Mucosa of rectum (tissue), 2 donors: Measurements from ENCODE around the gene ENTPD2.

Source experiments
- H3K27ac ChIP-seq, 2 donors: one replicate each; pipeline ENCODE4 v1.7.0; 2013; ENCODE audit warnings: inconsistent platforms in 2 of 2, low read depth in 2 of 2, low read length in 2 of 2
- H3K27me3 ChIP-seq, 2 donors: one replicate each; pipeline ENCODE4 v1.7.0; 2013; ENCODE audit warnings: low read length in 2 of 2; ENCODE audit not compliant: control insufficient read depth in 2 of 2, insufficient read depth in 2 of 2
- H3K36me3 ChIP-seq, 2 donors: one replicate each; pipeline ENCODE4 v1.7.0; 2013; ENCODE audit warnings: low read length in 2 of 2; ENCODE audit not compliant: control insufficient read depth in 2 of 2, insufficient read depth in 2 of 2
- H3K4me1 ChIP-seq, 2 donors: one replicate each; pipeline ENCODE4 v1.7.0; 2013; ENCODE audit warnings: low read length in 2 of 2, mild to moderate bottlenecking in 1 of 2; ENCODE audit not compliant: control insufficient read depth in 2 of 2, insufficient read depth in 2 of 2
- H3K4me3 ChIP-seq, 2 donors: one replicate each; pipeline ENCODE4 v1.7.0; 2013; ENCODE audit warnings: low read length in 2 of 2
- H3K9ac ChIP-seq, 2 donors: one replicate each; pipeline ENCODE4 v1.7.0; 2013; ENCODE audit warnings: low read length in 2 of 2, low read depth in 1 of 2, mild to moderate bottlenecking in 1 of 2
- H3K9me3 ChIP-seq, 2 donors: one replicate each; pipeline ENCODE4 v1.7.0; 2013; ENCODE audit warnings: low read length in 2 of 2; ENCODE audit not compliant: control insufficient read depth in 2 of 2
- donor health status: healthy.
- donor health status: Normal muscosa, but diverticular disease.

ENTPD2 gene

GRCh38 chr9:137044037-137044436, 9.8 kb downstream of the ENTPD2 start:
- no peaks in the 10 kb centered on the region for H3K9me3 ChIP-seq
- peak overlapping the region; percentile 17 to 39 for H3K9ac ChIP-seq
- peak overlapping the region; percentile 61 to 68 for H3K27ac ChIP-seq
- H3K36me3 ChIP-seq, result no peaks in the 10 kb centered on the region
- peak overlapping the region; percentile 13 to 61 for H3K4me3 ChIP-seq
- peaks cover 4 to 20% of the 10 kb centered on the region in 2 donors for H3K27me3 ChIP-seq
- H3K4me1 ChIP-seq, result peaks cover 20 to 25% of the 10 kb centered on the region in 2 donors

GRCh38 chr9:137042751-137043727, 10.8 kb downstream of the ENTPD2 start:
- Histone ChIP-seq H3K4me3 (no peak overlapping the region), H3K9ac (no peak overlapping the region), H3K9me3 (no peaks in the 10 kb centered on the region), H3K36me3 (no peaks in the 10 kb centered on the region), H3K27ac (peak overlapping the region; percentile 11 to 43), H3K4me1 (peaks cover 20 to 25% of the 10 kb centered on the region in 2 donors), H3K27me3 (peaks cover 4 to 17% of the 10 kb centered on the region in 2 donors)

GRCh38 chr9:137041124-137041523, 12.7 kb downstream of the ENTPD2 start:
- H3K27me3 ChIP-seq, result peaks cover 0 to 8% of the 10 kb centered on the region in 2 donors
- H3K27ac ChIP-seq, result no peak overlapping the region
- H3K4me3 ChIP-seq, result no peak overlapping the region
- H3K4me1 ChIP-seq, result peaks cover 17 to 21% of the 10 kb centered on the region in 2 donors
- no peak overlapping the region for H3K9ac ChIP-seq
- no peaks in the 10 kb centered on the region for H3K36me3 ChIP-seq
- H3K9me3 ChIP-seq, result no peaks in the 10 kb centered on the region

DNA sequence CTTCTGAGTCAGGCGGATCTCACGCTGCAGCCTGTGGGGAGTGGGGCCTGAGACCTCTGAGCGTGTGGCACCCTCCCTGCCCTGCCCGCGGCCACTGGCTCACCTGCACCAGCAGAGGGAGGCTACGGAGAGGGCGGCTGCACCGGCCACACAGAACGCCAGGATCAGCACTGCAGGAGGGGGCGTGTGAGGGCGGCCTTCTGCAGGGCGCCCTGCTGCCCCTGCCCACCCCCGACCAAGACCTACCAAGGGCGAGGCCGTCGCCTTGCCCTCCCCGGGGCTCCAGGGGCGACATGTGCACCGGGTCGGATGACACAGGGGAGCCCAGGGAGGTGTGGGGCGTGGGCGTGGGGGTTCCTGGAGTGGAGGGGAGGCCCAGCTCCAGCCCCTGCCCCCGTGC, 13.3 kb downstream of the ENTPD2 start:
- Histone ChIP-seq H3K4me1 (peaks cover 14 to 21% of the 10 kb centered on the region in 2 donors), H3K4me3 (no peak overlapping the region), H3K27me3 (peaks cover 0 to 8% of the 10 kb centered on the region in 2 donors), H3K27ac (no peak overlapping the region), H3K9ac (no peak overlapping the region), H3K36me3 (no peaks in the 10 kb centered on the region), H3K9me3 (no peaks in the 10 kb centered on the region)

GRCh38 chr9:137039611-137040366, 14.1 kb downstream of the ENTPD2 start:
- Histone ChIP-seq H3K9me3 (no peaks in the 10 kb centered on the region), H3K4me1 (peaks cover 10 to 22% of the 10 kb centered on the region in 2 donors), H3K27me3 (peaks cover 0 to 4% of the 10 kb centered on the region in 2 donors), H3K36me3 (no peaks in the 10 kb centered on the region), H3K4me3 (no peak overlapping the region), H3K27ac (no peak overlapping the region), H3K9ac (no peak overlapping the region)

- Histone ChIP-seq H3K9ac (no peak overlapping the region), H3K36me3 (no peaks in the 10 kb centered on the region), H3K27ac (no peak overlapping the region), H3K4me1 (peaks cover 9 to 19% of the 10 kb centered on the region in 2 donors), H3K27me3 (no peaks in the 10 kb centered on the region), H3K9me3 (no peaks in the 10 kb centered on the region), H3K4me3 (no peak overlapping the region)
Observed at GRCh38 chr9:137038916-137039315, 14.9 kb downstream of the ENTPD2 start.

- Histone ChIP-seq H3K36me3 (no peaks in the 10 kb centered on the region), H3K27ac (no peak overlapping the region), H3K4me1 (peaks cover 9 to 14% of the 10 kb centered on the region in 2 donors), H3K4me3 (no peak overlapping the region), H3K9me3 (no peaks in the 10 kb centered on the region), H3K27me3 (no peaks in the 10 kb centered on the region), H3K9ac (no peak overlapping the region)
Observed at GRCh38 chr9:137037483-137037882, 16.4 kb downstream of the ENTPD2 start.

DNA sequence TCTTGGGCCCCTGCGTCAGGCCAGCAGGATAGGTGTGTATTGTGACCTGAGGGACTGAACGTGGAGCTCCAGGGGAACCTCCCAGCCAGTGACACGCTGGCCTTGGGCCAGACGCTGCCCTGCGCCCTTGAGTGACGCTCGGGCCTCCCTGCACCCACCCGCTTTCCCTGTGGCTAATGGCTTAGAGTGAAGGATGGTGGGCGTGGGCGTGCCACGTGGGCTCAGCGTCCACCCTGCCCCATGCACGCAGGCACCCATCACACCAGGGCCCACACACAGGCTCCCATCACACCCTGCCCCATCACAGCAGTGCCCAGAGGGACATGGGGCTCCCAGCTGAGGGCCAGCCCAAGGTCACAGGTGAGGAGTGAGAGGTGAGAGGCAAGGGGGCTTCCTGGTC, 16.8 kb downstream of the ENTPD2 start:
- Histone ChIP-seq H3K9me3 (no peaks in the 10 kb centered on the region), H3K27ac (no peak overlapping the region), H3K4me3 (no peak overlapping the region), H3K9ac (no peak overlapping the region), H3K36me3 (no peaks in the 10 kb centered on the region), H3K4me1 (peaks cover 9 to 15% of the 10 kb centered on the region in 2 donors), H3K27me3 (no peaks in the 10 kb centered on the region)

DNA sequence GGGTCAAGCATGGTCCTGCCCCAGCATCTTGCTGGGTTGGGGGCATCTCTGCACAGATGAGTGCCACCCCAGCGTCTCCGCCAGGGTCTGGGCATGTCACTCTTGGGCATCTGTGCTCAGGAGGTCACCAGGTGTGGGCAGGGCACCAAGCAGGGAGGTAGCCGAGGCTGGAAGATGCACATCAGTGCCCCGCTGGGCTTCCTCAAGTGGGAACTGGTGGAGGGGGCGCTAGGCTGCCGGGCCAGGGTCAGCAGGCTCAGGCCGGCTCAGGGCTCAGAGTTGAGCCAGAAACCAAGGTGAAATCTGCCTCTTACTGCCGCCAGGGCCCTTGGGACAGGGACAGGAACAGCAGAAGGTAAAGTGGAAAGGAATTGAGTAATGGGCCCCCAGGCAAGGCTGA, 17.9 kb downstream of the ENTPD2 start:
- Histone ChIP-seq H3K27me3 (no peaks in the 10 kb centered on the region), H3K9ac (no peak overlapping the region), H3K36me3 (no peaks in the 10 kb centered on the region), H3K4me1 (peaks cover 14 to 22% of the 10 kb centered on the region in 2 donors), H3K4me3 (no peak overlapping the region), H3K27ac (no peak overlapping the region), H3K9me3 (no peaks in the 10 kb centered on the region)

DNA sequence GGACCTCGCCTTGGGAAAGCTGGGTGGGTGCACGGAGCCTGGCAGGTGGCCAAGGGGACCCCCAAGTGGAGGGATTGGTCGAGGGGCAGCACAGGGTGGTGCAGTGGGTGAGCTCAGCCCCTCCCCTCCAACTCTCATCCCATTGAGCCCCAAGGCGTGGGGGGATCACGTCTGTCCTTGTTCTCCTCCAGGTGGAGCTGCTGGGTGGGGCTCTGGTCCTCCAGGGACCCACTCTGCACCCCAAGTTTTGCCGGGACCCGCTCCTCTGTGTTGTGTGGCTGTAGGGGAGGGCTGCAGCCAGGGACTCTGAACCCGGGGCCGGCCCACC, 18.4 kb downstream of the ENTPD2 start:
- H3K27me3 ChIP-seq, result no peaks in the 10 kb centered on the region
- H3K9me3 ChIP-seq, result no peaks in the 10 kb centered on the region
- H3K36me3 ChIP-seq, result no peaks in the 10 kb centered on the region
- H3K27ac ChIP-seq, result no peak overlapping the region
- peaks cover 18 to 22% of the 10 kb centered on the region in 2 donors for H3K4me1 ChIP-seq
- H3K4me3 ChIP-seq, result no peak overlapping the region
- H3K9ac ChIP-seq, result peak overlapping the region; percentile 34 to 61
